Heart right ventricle (tissue), 16 donors: ENCODE measurements around the gene RPS6KC1. TPM values are rescaled to one million over a fixed set of nuclear protein-coding genes. Genes with fewer than 3 reads are reported as not detected.

Experiments
- ATAC-seq, 8 donors: fragments of 200-7000 bp; cut with Tn5 transposase; one replicate each; pipeline ENCODE4 v1.9.1; 2020; ENCODE audit warnings: mild to moderate bottlenecking in 8 of 8, moderate library complexity in 8 of 8, moderate number of reproducible peaks in 1 of 8
- DNase-seq, 2 donors: peaks; one replicate each; pipeline ENCODE4 v3.0.0-alpha.2; 2020
- H3K27ac ChIP-seq, 10 donors: fragments of 200-600 bp; sonication (generic) in 2 of 10; one replicate each; pipeline versions ENCODE4 v1.5.0 to v1.8.0; 2020 to 2022; ENCODE audit warnings: mild to moderate bottlenecking in 3 of 10
- H3K27me3 ChIP-seq, 7 donors: fragments of 200-600 bp; one replicate each; pipeline ENCODE4 v1.8.0; 2021 to 2022; ENCODE audit warnings: mild to moderate bottlenecking in 2 of 7
- H3K36me3 ChIP-seq, 9 donors: fragments of 200-600 bp; sonication (generic) in 1 of 9; one replicate each; pipeline versions ENCODE4 v1.5.0 to v1.8.0; 2020 to 2022; ENCODE audit warnings: mild to moderate bottlenecking in 2 of 9
- H3K4me1 ChIP-seq, 9 donors: fragments of 200-600 bp; sonication (generic) in 1 of 9; one replicate each; pipeline versions ENCODE4 v1.5.0 to v1.8.0; 2020 to 2022; ENCODE audit warnings: mild to moderate bottlenecking in 4 of 9
- H3K4me3 ChIP-seq, 10 donors: fragments of 200-600 bp; sonication (generic) in 2 of 10; one replicate each; pipeline versions ENCODE4 v1.5.0 to v1.8.0; 2020 to 2022; ENCODE audit warnings: mild to moderate bottlenecking in 7 of 10, moderate library complexity in 2 of 10
- H3K9me3 ChIP-seq, 11 donors: fragments of 200-600 bp in 10 of 11; sonication (generic) in 2 of 11; one replicate each; pipeline versions ENCODE4 v1.5.0 to v1.8.0; 2013 to 2022; ENCODE audit warnings: mild to moderate bottlenecking in 2 of 11, control low read depth in 1 of 11, moderate library complexity in 1 of 11
- WGBS, 2 donors: extraction: QIAGEN DNeasy Blood & Tissue Kit; methylation state at CpG; one replicate each; pipeline ENCODE4 v1.1.7; 2013; ENCODE audit warnings: inconsistent platforms in 1 of 2; 5-methylcytosine and 5-hydroxymethylcytosine counted together
- intact Hi-C, 10 donors: fragments of 100-400 bp; cut with DNase I; formaldehyde crosslinking; loops; one replicate each; pipeline versions ENCODE4 v1.11.1 to v1.14.2; 2022
- polyA plus RNA-seq, 2 donors: library from polyadenylated mRNA; stranded (reverse); fragments of 200-250 nt; gene quantifications; one replicate each; pipeline ENCODE4 v1.2.3, GENCODE V29; 2013
- total RNA-seq, 10 donors: library from RNA; stranded (reverse); fragmentation: NEBNext Ultra II Directional in 3 of 10; extraction: Animal tissue kit (Norgen Biotek cat#: 25700) in 3 of 10; gene quantifications; one replicate each; pipeline versions ENCODE4 v1.2.1 to v1.2.4, GENCODE V29; 2021 to 2023
- TF ChIP-seq, protein P1 (sequence below), 9 donors: fragments of 200-600 bp; sonication (generic) in 2 of 9; IDR thresholded peaks; one replicate each; pipeline versions ENCODE4 v1.5.0 to v1.8.0; 2021 to 2022; ENCODE audit warnings: antibody characterized with exemption in 9 of 9, mild to moderate bottlenecking in 5 of 9, moderate library complexity in 1 of 9
- donor health status: Arrhythmogenic right ventricular cardiomyopathy.
- donor health status: ischemic (EF 13 %, LVEDD 7.1; RV severe dilation, severe dysfunction).
- donor health status: healthy with polysubstance abuse.
- donor health status: DM: no; HTN: yes; CAD: no.
- donor health status: DM: no; HTN: no; CAD: no.
- donor health status: ischemic (EF 25% LVEDD 6.9; RV normal size, moderate dysfunction).
- donor health status: ischemic (EF 25% LVEDD 5.7; RV mildly dilated, moderate dysfunction).
- donor health status: healthy.
- donor health status: DM: yes; HTN: yes; CAD: no.
- donor health status: Ischemic cardiomyopathy.
- donor health status: ischemic (EF 35%, LVEDD 5.7; RV mildly dilated, moderate dysfunction).
- donor health status: nonischemic (EF 11% LVEDD 7.7; RV severe dilation, severe dysfunction).
- donor health status: DM: yes; HTN: yes; CAD: no.
- donor health status: PGD.
- donor health status: ischemic (EF 29% LVEDD 5.4; RV normal size, mild dysfunction).
- donor health status: nonischemic (EF 23%, LVEDD 6.1; RV moderate dilation, normal function).

Gene RPS6KC1
- total and polyA plus RNA-seq, 12 donors, result 3.8 to 13.8 (median 10.3) TPM

DNA sequence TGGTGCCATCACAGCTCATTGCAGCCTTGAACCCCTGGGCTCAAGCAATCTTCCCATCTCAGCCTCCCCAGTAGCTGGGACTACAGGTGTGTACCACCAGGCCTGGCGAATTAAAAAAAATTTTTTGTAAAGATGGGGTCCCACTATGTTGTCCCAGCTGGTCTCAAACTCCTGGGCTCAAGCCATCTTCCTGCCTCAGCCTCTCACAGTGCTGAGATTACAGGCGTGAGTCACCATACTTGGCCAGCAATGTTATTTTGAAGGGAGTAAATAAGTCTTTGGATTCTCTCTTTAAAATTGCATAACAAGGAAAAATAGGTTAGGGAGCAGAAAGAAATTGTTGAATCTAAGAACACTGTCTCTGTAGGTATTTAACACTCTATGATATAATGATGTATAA, 111.3 kb downstream of the RPS6KC1 start:
- H3K9me3 ChIP-seq, result peaks cover 0 to 3% (median 0%) of the 10 kb centered on the region in 11 donors
- intact Hi-C loops, result no loop called here
- TF ChIP-seq, protein P1, sequence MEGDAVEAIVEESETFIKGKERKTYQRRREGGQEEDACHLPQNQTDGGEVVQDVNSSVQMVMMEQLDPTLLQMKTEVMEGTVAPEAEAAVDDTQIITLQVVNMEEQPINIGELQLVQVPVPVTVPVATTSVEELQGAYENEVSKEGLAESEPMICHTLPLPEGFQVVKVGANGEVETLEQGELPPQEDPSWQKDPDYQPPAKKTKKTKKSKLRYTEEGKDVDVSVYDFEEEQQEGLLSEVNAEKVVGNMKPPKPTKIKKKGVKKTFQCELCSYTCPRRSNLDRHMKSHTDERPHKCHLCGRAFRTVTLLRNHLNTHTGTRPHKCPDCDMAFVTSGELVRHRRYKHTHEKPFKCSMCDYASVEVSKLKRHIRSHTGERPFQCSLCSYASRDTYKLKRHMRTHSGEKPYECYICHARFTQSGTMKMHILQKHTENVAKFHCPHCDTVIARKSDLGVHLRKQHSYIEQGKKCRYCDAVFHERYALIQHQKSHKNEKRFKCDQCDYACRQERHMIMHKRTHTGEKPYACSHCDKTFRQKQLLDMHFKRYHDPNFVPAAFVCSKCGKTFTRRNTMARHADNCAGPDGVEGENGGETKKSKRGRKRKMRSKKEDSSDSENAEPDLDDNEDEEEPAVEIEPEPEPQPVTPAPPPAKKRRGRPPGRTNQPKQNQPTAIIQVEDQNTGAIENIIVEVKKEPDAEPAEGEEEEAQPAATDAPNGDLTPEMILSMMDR (IDR thresholded peaks at IDR 0.05), result no peak
- no peaks in the 10 kb centered on the region for H3K27me3 ChIP-seq
- no peaks in the 10 kb centered on the region for H3K36me3 ChIP-seq
- peak in 4 of 8 donors; percentile 53 to 84 (median 56) for ATAC-seq
- no peak overlapping the region for H3K4me3 ChIP-seq
- peak overlapping the region in 1 of 10 donors; percentile 5 for H3K27ac ChIP-seq
- WGBS, 2 donors, result 80 to 86% methylated on average over 2 of the region's 2 CpGs
- no peak for DNase-seq
- peaks cover 0 to 18% (median 15%) of the 10 kb centered on the region in 9 donors for H3K4me1 ChIP-seq

GRCh38 chr1:213162862-213163261, 111.8 kb downstream of the RPS6KC1 start:
- TF ChIP-seq, protein P1 (IDR thresholded peaks at IDR 0.05), result no peak
- H3K4me1 ChIP-seq, result peaks cover 0 to 18% (median 14%) of the 10 kb centered on the region in 9 donors
- intact Hi-C loops, result no loop called here
- ATAC-seq (no peak), DNase-seq (no peak)
- no peaks in the 10 kb centered on the region for H3K36me3 ChIP-seq
- no peak overlapping the region for H3K4me3 ChIP-seq
- peak overlapping the region in 1 of 10 donors; percentile 5 for H3K27ac ChIP-seq
- H3K27me3 ChIP-seq, result no peaks in the 10 kb centered on the region
- H3K9me3 ChIP-seq, result peaks cover 0 to 3% (median 0%) of the 10 kb centered on the region in 11 donors
- 72 to 77% methylated on average over 1 of the region's 1 CpG for WGBS, 2 donors

GRCh38 chr1:213163278-213163711, 112.3 kb downstream of the RPS6KC1 start:
- DNase-seq (no peak), ATAC-seq (no peak)
- Histone ChIP-seq H3K27me3 (no peaks in the 10 kb centered on the region), H3K4me3 (no peak overlapping the region), H3K36me3 (no peaks in the 10 kb centered on the region), H3K27ac (no peak overlapping the region), H3K4me1 (peaks cover 0 to 14% (median 10%) of the 10 kb centered on the region in 9 donors), H3K9me3 (peaks cover 0 to 3% (median 0%) of the 10 kb centered on the region in 11 donors)
- TF ChIP-seq, protein P1 (IDR thresholded peaks at IDR 0.05), result no peak
- WGBS, 2 donors, result 90 to 93% methylated on average over 3 of the region's 3 CpGs
- intact Hi-C loops, result no loop called here

DNA sequence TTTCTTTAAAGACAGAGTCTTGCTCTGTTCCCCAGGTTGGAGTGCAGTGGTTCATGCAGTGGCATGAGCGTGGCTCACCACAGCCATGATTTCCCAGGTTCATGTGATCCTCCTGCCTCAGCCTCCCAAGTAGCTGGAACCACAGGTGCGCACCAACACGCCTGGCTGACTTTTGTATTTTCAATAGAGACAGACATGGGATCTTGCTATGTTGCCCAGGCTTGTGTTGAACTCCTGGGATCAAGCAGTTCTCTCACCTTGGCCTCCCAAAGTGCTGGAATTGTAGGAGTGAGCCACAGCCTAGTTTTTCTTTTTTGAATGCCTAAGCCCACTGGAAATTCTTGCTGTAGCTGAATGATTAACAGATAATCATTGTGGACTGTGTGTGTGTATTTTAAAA, 113.5 kb downstream of the RPS6KC1 start:
- Histone ChIP-seq H3K4me1 (peaks cover 0 to 8% (median 0%) of the 10 kb centered on the region in 9 donors), H3K27me3 (no peaks in the 10 kb centered on the region), H3K4me3 (no peak overlapping the region), H3K36me3 (peaks cover 0 to 6% (median 0%) of the 10 kb centered on the region in 9 donors), H3K9me3 (peaks cover 0 to 3% (median 0%) of the 10 kb centered on the region in 11 donors), H3K27ac (no peak overlapping the region)
- ATAC-seq (no peak), DNase-seq (no peak)
- 97 to 100% methylated on average over 3 of the region's 3 CpGs for WGBS, 2 donors
- intact Hi-C loops, result no loop called here
- TF ChIP-seq, protein P1 (IDR thresholded peaks at IDR 0.05), result no peak
